GM12878 (cell line): Measurements from ENCODE around the gene ZNF891.
A peak's percentile ranks its signal among the peaks of the same experiment; 100 is the strongest.

Experiments used
- CBX3 ChIP-seq: fragments of 200-600 bp; sonication (generic); IDR thresholded peaks from 2 replicates; pipeline ENCODE4 v1.6.1; 2016; ENCODE audit warnings: low read depth, borderline replicate concordance
- EP300 ChIP-seq, 2 experiments: fragments of 150-350 bp in 1 of 2; IDR thresholded peaks; 2 replicates each; pipeline ENCODE4 v1.6.1; 2011 to 2012; ENCODE audit warnings: low read depth in 2 of 2, low read length in 2 of 2, borderline replicate concordance in 1 of 2, improper control_type of control experiment in 1 of 2, inconsistent platforms in 1 of 2; ENCODE audit not compliant: control insufficient read depth in 1 of 2
- HCFC1 ChIP-seq: fragments of 150-350 bp; IDR thresholded peaks from 2 replicates; pipeline ENCODE4 v1.6.1; 2014; ENCODE audit warnings: low read length
- POLR2A ChIP-seq: IDR thresholded peaks from 2 replicates; pipeline ENCODE4 v1.6.1; 2011; ENCODE audit warnings: low read depth, mild to moderate bottlenecking, low read length
- REST ChIP-seq: IDR thresholded peaks from 2 replicates; pipeline ENCODE4 v1.6.1; 2012; ENCODE audit warnings: mild to moderate bottlenecking, low read depth, low read length
- TAF1 ChIP-seq: IDR thresholded peaks from 2 replicates; pipeline ENCODE4 v1.6.1; 2011; ENCODE audit warnings: mild to moderate bottlenecking, low read depth, low read length, borderline replicate concordance
- ZBTB33 ChIP-seq: fragments of 450-650 bp; IDR thresholded peaks from 2 replicates; pipeline ENCODE4 v1.6.1; 2017; ENCODE audit warnings: mild to moderate bottlenecking
- ZNF274 ChIP-seq: IDR thresholded peaks from one replicate; pipeline ENCODE4 v1.8.0; 2011; ENCODE audit not compliant: insufficient read length, insufficient read depth

GRCh38 chr12:133081159-133081780 lies 48.8 kb downstream of the ZNF891 start:
- TF ChIP-seq ZNF274 (no peak), TAF1 (0 out of 2 replicates have a peak, but pooled peaks have one; percentile 11), HCFC1 (no peak), REST (no peak), ZBTB33 (no peak), EP300 (IDR thresholded peaks at IDR 0.05; ENCODE audit: borderline replicate concordance in 1 of 2, control insufficient read depth in 1 of 2, low read depth in 2 of 2, low read length in 2 of 2) (no peak), POLR2A (no peak; the same call in 1 of the 2 replicates), CBX3 (no peak)
